Kidney (tissue), 14 donors: Measurements from ENCODE around the gene MINDY1. TPM values are rescaled to one million over a fixed set of nuclear protein-coding genes. Genes with fewer than 3 reads are reported as not detected.

Experiments used
- DNase-seq, 5 donors: peaks; one replicate each; pipeline ENCODE4 v3.0.0-alpha.2; 2013 to 2020
- FAIRE-seq: peaks from 2 replicates; lab custom pipeline; 2012; peaks lifted over from hg19 to GRCh38; lab: Jason Lieb, UNC
- H3K27ac ChIP-seq, 2 donors: one replicate each; pipeline ENCODE4 v1.7.0; 2013; ENCODE audit warnings: low read depth in 2 of 2, low read length in 2 of 2, inconsistent platforms in 1 of 2
- H3K27me3 ChIP-seq: one replicate; pipeline ENCODE4 v1.7.1; 2013; ENCODE audit warnings: low read length, inconsistent platforms; ENCODE audit not compliant: control insufficient read depth, insufficient read depth
- H3K36me3 ChIP-seq, 3 donors: one replicate each; pipeline versions ENCODE4 v1.7.0 to v1.7.1; 2013; ENCODE audit warnings: low read length in 3 of 3, control low read depth in 1 of 3, inconsistent platforms in 1 of 3; ENCODE audit not compliant: insufficient read depth in 3 of 3, control insufficient read depth in 2 of 3
- H3K4me1 ChIP-seq, 3 donors: one replicate each; pipeline versions ENCODE4 v1.7.0 to v1.7.1; 2013; ENCODE audit warnings: low read length in 3 of 3, inconsistent platforms in 1 of 3, low read depth in 1 of 3; ENCODE audit not compliant: control insufficient read depth in 2 of 3, insufficient read depth in 2 of 3
- H3K4me3 ChIP-seq, 3 donors: one replicate each; pipeline versions ENCODE4 v1.7.0 to v1.8.1; 2013; ENCODE audit warnings: low read length in 3 of 3, control low read depth in 1 of 3, inconsistent platforms in 1 of 3
- H3K9ac ChIP-seq, 3 donors: one replicate each; pipeline versions ENCODE4 v1.7.0 to v1.7.1; 2013; ENCODE audit warnings: low read length in 3 of 3, control low read depth in 1 of 3, inconsistent platforms in 1 of 3
- H3K9me3 ChIP-seq, 3 donors: one replicate each; pipeline versions ENCODE4 v1.7.0 to v1.7.1; 2013; ENCODE audit warnings: low read length in 3 of 3, control low read depth in 1 of 3, inconsistent platforms in 1 of 3; ENCODE audit not compliant: control insufficient read depth in 2 of 3, insufficient read depth in 1 of 3
- intact Hi-C: fragments of 100-400 bp; cut with DNase I; formaldehyde crosslinking; loops from one replicate; pipeline ENCODE4 v1.11.1; 2022
- polyA plus RNA-seq: library from polyadenylated mRNA; stranded (reverse); fragments of 350-450 nt; fragmentation: Illumina TruSeq; extraction: RNeasy Lipid Tissue Mini Kit (QIAGEN cat#74804); gene quantifications from one replicate; pipeline ENCODE4 v1.2.3, GENCODE V29; 2014; ENCODE audit warnings: low read depth, low replicate concordance; ENCODE audit not compliant: insufficient read depth
- total RNA-seq: library from RNA; stranded (reverse); fragmentation: NEBNext Ultra II Directional; extraction: Animal tissue kit (Norgen Biotek cat#: 25700); gene quantifications from one replicate; pipeline ENCODE4 v1.2.1, GENCODE V29; 2021
- TF ChIP-seq, protein P1 (sequence below): IDR thresholded peaks from 3 replicates; pipeline ENCODE4 v1.5.1; 2012; ENCODE audit warnings: mild to moderate bottlenecking, moderate library complexity, borderline replicate concordance; ENCODE audit not compliant: insufficient read depth; ENCODE audit errors: extremely low read depth
- donor health status: control.
- donor health status: control.
- donor health status: control.
- donor health status: control.
- donor health status: control.
- donor health status: DM: yes; HTN: yes; CAD: no.
- donor health status: Normal renal cell carcinoma (clear cell type).

Gene MINDY1
- total and polyA plus RNA-seq, 2 donors from 2014 or later, result 33.5 to 35.1 TPM

DNA sequence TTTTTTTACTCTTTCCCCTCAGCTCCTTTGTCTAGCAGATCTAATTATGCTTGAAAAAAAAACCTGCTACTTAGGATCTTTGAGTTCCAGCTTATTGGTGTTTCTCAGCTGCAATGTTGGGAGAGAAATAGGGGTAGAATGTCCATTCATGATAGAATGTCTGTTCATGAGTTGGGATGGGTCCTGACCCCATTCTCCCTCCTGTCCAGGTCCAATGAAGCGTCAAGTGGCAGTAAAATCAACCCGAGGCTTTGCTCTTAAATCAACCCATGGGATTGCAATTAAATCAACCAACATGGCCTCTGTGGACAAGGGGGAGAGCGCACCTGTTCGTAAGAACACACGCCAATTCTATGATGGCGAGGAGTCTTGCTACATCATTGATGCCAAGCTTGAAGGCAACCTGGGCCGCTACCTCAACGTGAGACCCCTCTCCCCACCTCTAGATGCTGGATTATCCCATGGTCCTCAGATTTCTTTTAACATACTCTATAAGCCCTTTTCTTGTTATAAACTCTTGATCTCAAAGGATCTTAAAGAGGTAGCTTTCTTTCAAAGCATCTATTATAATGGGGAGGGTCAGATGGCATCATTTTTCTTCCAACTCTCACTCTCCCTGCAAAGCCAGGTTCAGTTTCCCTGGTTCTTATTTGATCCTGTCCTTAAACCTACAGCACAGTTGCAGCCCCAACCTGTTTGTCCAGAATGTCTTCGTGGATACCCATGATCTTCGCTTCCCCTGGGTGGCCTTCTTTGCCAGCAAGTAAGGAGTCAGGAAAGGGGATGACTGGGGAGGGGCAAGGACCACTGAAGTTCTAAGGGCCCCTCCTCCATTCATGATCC lies 43.2 kb downstream of the MINDY1 start:
- H3K27ac ChIP-seq, result no peak overlapping the region
- intact Hi-C loops, result no loop called here
- H3K4me3 ChIP-seq, result no peak overlapping the region
- no peaks in the 10 kb centered on the region for H3K27me3 ChIP-seq
- TF ChIP-seq, protein P1, sequence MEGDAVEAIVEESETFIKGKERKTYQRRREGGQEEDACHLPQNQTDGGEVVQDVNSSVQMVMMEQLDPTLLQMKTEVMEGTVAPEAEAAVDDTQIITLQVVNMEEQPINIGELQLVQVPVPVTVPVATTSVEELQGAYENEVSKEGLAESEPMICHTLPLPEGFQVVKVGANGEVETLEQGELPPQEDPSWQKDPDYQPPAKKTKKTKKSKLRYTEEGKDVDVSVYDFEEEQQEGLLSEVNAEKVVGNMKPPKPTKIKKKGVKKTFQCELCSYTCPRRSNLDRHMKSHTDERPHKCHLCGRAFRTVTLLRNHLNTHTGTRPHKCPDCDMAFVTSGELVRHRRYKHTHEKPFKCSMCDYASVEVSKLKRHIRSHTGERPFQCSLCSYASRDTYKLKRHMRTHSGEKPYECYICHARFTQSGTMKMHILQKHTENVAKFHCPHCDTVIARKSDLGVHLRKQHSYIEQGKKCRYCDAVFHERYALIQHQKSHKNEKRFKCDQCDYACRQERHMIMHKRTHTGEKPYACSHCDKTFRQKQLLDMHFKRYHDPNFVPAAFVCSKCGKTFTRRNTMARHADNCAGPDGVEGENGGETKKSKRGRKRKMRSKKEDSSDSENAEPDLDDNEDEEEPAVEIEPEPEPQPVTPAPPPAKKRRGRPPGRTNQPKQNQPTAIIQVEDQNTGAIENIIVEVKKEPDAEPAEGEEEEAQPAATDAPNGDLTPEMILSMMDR, result no peak
- FAIRE-seq (no peak), DNase-seq (peak in 3 of 5 donors; percentile 32 to 63 (median 61))
- H3K36me3 ChIP-seq, result peaks cover 16 to 67% (median 66%) of the 10 kb centered on the region in 3 donors
- no peaks in the 10 kb centered on the region for H3K9me3 ChIP-seq
- H3K4me1 ChIP-seq, result peaks cover 0 to under 1% (median 0%) of the 10 kb centered on the region in 3 donors
- H3K9ac ChIP-seq, result no peak overlapping the region

DNA sequence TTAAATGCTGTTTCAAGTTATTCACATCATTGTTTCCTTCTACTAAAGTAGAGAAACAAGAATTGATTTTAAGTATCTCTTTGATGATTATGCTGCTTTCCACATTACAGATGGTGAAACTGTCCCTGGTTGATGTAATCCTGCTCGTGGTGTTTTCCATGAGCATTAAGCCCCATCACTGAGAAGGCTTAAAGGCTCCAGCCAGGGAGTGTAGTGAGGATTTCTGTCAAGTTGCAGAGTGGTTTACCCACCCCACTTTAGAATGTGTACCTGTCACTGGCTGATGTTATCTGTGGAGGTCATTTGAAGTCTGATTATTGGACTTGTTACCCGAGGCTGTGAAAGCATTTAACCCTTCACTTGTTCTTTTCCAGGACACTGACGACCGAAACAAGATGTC lies 44.9 kb downstream of the MINDY1 start:
- Histone ChIP-seq H3K27ac (no peak overlapping the region), H3K4me1 (no peaks in the 10 kb centered on the region), H3K27me3 (no peaks in the 10 kb centered on the region), H3K4me3 (no peak overlapping the region), H3K36me3 (peaks cover 13 to 52% (median 50%) of the 10 kb centered on the region in 3 donors), H3K9me3 (no peaks in the 10 kb centered on the region), H3K9ac (no peak overlapping the region)
- intact Hi-C loops, result no loop called here
- FAIRE-seq, result no peak
- TF ChIP-seq, protein P1, result no peak
- DNase-seq, result no peak

DNA sequence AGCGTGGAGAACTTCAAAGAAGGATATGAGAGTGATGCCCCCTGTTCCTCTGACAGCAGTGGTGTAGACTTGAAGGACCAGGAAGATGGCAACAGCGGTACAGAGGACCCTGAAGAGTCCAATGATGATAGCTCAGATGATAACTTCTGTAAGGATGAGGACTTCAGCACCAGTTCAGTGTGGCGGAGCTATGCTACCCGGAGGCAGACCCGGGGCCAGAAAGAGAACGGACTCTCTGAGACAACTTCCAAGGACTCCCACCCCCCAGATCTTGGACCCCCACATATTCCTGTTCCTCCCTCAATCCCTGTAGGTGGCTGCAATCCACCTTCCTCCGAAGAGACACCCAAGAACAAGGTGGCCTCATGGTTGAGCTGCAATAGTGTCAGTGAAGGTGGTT lies 46.1 kb downstream of the MINDY1 start:
- intact Hi-C loops, result no loop called here
- Histone ChIP-seq H3K27me3 (no peaks in the 10 kb centered on the region), H3K27ac (no peak overlapping the region), H3K9me3 (no peaks in the 10 kb centered on the region), H3K9ac (no peak overlapping the region), H3K4me1 (no peaks in the 10 kb centered on the region), H3K36me3 (peaks cover 10 to 40% (median 39%) of the 10 kb centered on the region in 3 donors), H3K4me3 (no peak overlapping the region)
- TF ChIP-seq, protein P1, result no peak
- FAIRE-seq, result no peak
- DNase-seq, result no peak
